Bronchial smooth muscle cell (primary cell): ENCODE measurements around the gene ADAMTS12. TPM values are rescaled to one million over a fixed set of nuclear protein-coding genes. Genes with fewer than 3 reads are reported as not detected.

Source experiments
- total RNA-seq: library from RNA; depleted of rRNA; stranded (reverse); fragments of >200 nt; gene quantifications from 2 replicates; pipeline ENCODE4 v1.2.1, GENCODE V29; 2014

Gene ADAMTS12, protein sequence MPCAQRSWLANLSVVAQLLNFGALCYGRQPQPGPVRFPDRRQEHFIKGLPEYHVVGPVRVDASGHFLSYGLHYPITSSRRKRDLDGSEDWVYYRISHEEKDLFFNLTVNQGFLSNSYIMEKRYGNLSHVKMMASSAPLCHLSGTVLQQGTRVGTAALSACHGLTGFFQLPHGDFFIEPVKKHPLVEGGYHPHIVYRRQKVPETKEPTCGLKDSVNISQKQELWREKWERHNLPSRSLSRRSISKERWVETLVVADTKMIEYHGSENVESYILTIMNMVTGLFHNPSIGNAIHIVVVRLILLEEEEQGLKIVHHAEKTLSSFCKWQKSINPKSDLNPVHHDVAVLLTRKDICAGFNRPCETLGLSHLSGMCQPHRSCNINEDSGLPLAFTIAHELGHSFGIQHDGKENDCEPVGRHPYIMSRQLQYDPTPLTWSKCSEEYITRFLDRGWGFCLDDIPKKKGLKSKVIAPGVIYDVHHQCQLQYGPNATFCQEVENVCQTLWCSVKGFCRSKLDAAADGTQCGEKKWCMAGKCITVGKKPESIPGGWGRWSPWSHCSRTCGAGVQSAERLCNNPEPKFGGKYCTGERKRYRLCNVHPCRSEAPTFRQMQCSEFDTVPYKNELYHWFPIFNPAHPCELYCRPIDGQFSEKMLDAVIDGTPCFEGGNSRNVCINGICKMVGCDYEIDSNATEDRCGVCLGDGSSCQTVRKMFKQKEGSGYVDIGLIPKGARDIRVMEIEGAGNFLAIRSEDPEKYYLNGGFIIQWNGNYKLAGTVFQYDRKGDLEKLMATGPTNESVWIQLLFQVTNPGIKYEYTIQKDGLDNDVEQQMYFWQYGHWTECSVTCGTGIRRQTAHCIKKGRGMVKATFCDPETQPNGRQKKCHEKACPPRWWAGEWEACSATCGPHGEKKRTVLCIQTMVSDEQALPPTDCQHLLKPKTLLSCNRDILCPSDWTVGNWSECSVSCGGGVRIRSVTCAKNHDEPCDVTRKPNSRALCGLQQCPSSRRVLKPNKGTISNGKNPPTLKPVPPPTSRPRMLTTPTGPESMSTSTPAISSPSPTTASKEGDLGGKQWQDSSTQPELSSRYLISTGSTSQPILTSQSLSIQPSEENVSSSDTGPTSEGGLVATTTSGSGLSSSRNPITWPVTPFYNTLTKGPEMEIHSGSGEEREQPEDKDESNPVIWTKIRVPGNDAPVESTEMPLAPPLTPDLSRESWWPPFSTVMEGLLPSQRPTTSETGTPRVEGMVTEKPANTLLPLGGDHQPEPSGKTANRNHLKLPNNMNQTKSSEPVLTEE (N-terminal part only)
- 4.3 and 9.8 TPM in 2 replicates for total RNA-seq

DNA sequence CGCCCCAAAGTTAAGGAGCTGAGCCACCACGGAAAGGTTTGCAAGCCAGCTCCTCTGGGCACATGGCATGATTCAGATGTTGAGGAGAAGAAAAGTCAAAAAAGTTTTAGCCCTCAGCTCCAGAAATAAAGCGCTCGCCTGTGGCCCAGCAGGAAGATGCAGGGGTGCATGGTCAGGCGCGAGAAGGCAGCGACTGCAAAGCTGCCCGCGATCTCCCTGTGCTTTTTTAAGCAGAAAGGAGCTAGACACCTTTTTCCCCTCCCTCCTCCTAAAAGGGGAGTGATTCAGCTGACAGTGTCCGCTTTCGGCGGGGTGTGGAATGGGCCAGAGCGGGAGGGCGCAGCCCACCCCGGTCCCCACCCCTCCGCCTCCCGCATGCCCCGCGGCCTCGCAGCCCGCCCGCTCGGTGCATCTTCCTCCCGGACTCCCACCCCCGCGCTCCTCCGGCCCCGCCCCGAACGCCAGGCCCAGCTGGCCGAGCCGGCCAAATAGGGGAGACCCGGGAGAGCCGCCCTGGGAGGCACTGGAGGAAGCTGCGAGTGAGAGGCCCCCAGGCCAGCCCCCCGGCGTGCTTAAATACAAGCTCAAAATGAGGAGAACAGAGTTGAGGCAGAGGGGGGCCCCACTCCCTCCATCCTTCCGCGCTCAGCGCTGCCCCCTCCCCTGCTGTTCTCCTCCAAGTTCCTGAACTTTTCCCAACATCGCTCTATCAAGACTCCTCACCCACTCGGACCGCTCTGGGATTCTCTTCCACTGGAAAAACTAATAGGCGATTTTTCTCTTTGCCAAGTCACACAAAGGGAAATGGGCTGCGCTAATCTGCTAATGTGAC, at the start of gene ADAMTS12:
TSS of gene ADAMTS12 (minus strand) at position 203 of the 832 bp plus-strand sequence. CDS start at position 69, 134 bp downstream.

DNA sequence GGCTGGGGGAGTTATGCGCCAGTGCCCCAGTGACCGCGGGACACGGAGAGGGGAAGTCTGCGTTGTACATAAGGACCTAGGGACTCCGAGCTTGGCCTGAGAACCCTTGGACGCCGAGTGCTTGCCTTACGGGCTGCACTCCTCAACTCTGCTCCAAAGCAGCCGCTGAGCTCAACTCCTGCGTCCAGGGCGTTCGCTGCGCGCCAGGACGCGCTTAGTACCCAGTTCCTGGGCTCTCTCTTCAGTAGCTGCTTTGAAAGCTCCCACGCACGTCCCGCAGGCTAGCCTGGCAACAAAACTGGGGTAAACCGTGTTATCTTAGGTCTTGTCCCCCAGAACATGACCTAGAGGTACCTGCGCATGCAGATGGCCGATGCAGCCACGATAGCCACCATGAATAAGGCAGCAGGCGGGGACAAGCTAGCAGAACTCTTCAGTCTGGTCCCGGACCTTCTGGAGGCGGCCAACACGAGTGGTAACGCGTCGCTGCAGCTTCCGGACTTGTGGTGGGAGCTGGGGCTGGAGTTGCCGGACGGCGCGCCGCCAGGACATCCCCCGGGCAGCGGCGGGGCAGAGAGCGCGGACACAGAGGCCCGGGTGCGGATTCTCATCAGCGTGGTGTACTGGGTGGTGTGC, 44.7 kb upstream of the ADAMTS12 start, which contains the start of gene RXFP3:
TSS of gene RXFP3 (plus strand) at position 6 of the 636 bp plus-strand sequence. CDS start at position 361, 355 bp downstream.

Other genes starting within 250 kb of the ADAMTS12 start
- not detected in 2 replicates for gene RXFP3, start 44.4 kb upstream of the ADAMTS12 start, total RNA-seq
- under 0.01 TPM in 1 of 2 replicates, not detected in the other for gene SLC45A2, start 92.7 kb upstream of the ADAMTS12 start, total RNA-seq
- 7.7 and 9.3 TPM in 2 replicates for gene AMACR, start 116.1 kb upstream of the ADAMTS12 start, total RNA-seq
- gene C1QTNF3, start 151.2 kb upstream of the ADAMTS12 start, total RNA-seq = 1.1 and 1.3 TPM in 2 replicates